ENCODE data around the gene GSC2. TPM values are rescaled to one million over a fixed set of nuclear protein-coding genes. Genes with fewer than 3 reads are reported as not detected.

GSC2 gene
- total and polyA plus RNA-seq, 5 donors from 2014 or later = not detected

- Mint-ChIP-seq H3K4me1 (peaks cover 5 to 40% (median 16%) of the 10 kb centered on the region in 4 donors), H3K27ac (peak overlapping the region in 2 of 3 donors; percentile 31 to 66), H3K9me3 (no peaks in the 10 kb centered on the region), H3K36me3 (no peaks in the 10 kb centered on the region), H3K27me3 (no peaks in the 10 kb centered on the region), H3K4me3 (peak overlapping the region; percentile 59 to 80 (median 74))
- H3K27ac ChIP-seq (ENCODE audit: insufficient read depth, low read length, poor library complexity, severe bottlenecking) = no peak overlapping the region
- H3K4me3 ChIP-seq (ENCODE audit: low read depth, low read length) = no peak overlapping the region
- H3K4me1 ChIP-seq (ENCODE audit: control insufficient read depth, insufficient read depth, low read length, poor library complexity, severe bottlenecking) = peaks cover 36% of the 10 kb centered on the region
- H3K36me3 ChIP-seq (ENCODE audit: control insufficient read depth, insufficient read depth, low read length) = no peaks in the 10 kb centered on the region
- DNase-seq (no peak), ATAC-seq (ENCODE audit: low read depth in 2 of 2) (no peak)
- no peaks in the 10 kb centered on the region for H3K9me3 ChIP-seq (ENCODE audit: control insufficient read depth in 2 of 2, low read length in 2 of 2)
- H3K27me3 ChIP-seq (ENCODE audit: control insufficient read depth, insufficient read depth, low read length) = no peaks in the 10 kb centered on the region
Measured at GRCh38 chr22:19176732-19177131, 26.6 kb upstream of the GSC2 start.

DNA sequence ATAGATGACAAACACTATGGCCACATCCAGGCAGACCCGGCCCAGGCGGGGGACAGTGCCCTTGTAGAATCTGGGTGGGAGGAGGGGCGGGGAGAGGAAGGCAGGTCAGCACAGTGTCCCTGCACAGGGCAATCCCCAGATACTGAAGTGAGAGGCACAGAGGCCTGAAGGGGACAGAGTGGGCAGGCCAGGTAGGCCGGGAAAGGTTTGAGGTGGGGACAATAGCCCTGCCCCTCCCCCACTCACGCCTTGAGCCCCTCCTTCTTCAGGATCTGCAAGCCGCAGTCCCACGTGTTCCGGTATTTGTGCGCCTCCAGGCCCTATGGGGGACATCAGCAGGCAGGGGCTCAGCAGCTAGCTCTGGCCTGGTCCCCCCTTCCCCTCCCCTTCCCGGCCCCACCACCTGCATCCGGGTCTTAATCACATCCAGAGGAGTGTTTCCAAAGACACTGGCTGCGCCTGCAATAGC lies 26.1 kb upstream of the GSC2 start:
- H3K4me1 Mint-ChIP-seq = peaks cover 5 to 41% (median 16%) of the 10 kb centered on the region in 4 donors
- DNase-seq (no peak), ATAC-seq (ENCODE audit: low read depth in 2 of 2) (no peak)
- Histone ChIP-seq H3K4me1 (ENCODE audit: control insufficient read depth, insufficient read depth, low read length, poor library complexity, severe bottlenecking) (peaks cover 37% of the 10 kb centered on the region), H3K4me3 (ENCODE audit: low read depth, low read length) (no peak overlapping the region), H3K9me3 (ENCODE audit: control insufficient read depth in 2 of 2, low read length in 2 of 2) (no peaks in the 10 kb centered on the region), H3K27ac (ENCODE audit: insufficient read depth, low read length, poor library complexity, severe bottlenecking) (no peak overlapping the region), H3K36me3 (ENCODE audit: control insufficient read depth, insufficient read depth, low read length) (no peaks in the 10 kb centered on the region), H3K27me3 (ENCODE audit: control insufficient read depth, insufficient read depth, low read length) (no peaks in the 10 kb centered on the region)
- H3K9me3 Mint-ChIP-seq = no peaks in the 10 kb centered on the region
- no peaks in the 10 kb centered on the region for H3K27me3 Mint-ChIP-seq
- H3K4me3 Mint-ChIP-seq = peak overlapping the region; percentile 35 to 80 (median 65)
- no peaks in the 10 kb centered on the region for H3K36me3 Mint-ChIP-seq
- H3K27ac Mint-ChIP-seq = no peak overlapping the region

DNA sequence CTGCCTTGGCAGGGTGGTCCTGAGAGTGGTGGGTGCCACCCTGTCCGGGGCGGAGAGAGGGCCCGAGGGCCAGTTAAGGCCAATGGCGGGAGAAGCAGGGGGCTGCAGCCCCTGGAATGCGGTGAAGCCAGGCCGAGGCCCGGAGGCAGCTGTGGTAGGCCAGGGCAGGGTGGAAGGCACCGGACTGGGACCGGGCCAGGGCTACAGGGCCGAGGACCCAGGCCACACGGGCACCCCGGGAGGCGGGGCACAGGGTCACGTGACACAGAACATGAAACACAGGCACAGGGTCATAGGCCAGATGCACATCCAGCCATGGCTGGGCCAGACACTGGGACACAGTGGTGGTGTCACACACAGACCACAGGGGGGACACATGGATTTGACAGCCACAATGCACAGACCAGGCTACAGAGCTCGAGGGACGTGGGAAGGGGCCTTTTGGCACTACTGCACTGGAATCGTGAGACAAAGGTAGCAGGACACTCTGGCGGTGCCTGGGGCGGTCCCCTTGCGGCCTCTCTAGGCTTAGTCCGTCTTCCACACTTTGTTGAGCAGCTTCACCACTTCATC lies 25.6 kb upstream of the GSC2 start:
- Histone ChIP-seq H3K36me3 (ENCODE audit: control insufficient read depth, insufficient read depth, low read length) (no peaks in the 10 kb centered on the region), H3K27ac (ENCODE audit: insufficient read depth, low read length, poor library complexity, severe bottlenecking) (no peak overlapping the region), H3K9me3 (ENCODE audit: control insufficient read depth in 2 of 2, low read length in 2 of 2) (no peaks in the 10 kb centered on the region), H3K27me3 (ENCODE audit: control insufficient read depth, insufficient read depth, low read length) (no peaks in the 10 kb centered on the region), H3K4me3 (ENCODE audit: low read depth, low read length) (no peak overlapping the region), H3K4me1 (ENCODE audit: control insufficient read depth, insufficient read depth, low read length, poor library complexity, severe bottlenecking) (peaks cover 42% of the 10 kb centered on the region)
- Mint-ChIP-seq H3K27ac (no peak overlapping the region), H3K9me3 (no peaks in the 10 kb centered on the region), H3K36me3 (no peaks in the 10 kb centered on the region), H3K27me3 (peaks cover 3% of the 10 kb centered on the region), H3K4me3 (peak overlapping the region; percentile 35 to 59 (median 55)), H3K4me1 (peaks cover 5 to 44% (median 18%) of the 10 kb centered on the region in 4 donors)
- ATAC-seq (ENCODE audit: low read depth in 2 of 2) (no peak), DNase-seq (no peak)

DNA sequence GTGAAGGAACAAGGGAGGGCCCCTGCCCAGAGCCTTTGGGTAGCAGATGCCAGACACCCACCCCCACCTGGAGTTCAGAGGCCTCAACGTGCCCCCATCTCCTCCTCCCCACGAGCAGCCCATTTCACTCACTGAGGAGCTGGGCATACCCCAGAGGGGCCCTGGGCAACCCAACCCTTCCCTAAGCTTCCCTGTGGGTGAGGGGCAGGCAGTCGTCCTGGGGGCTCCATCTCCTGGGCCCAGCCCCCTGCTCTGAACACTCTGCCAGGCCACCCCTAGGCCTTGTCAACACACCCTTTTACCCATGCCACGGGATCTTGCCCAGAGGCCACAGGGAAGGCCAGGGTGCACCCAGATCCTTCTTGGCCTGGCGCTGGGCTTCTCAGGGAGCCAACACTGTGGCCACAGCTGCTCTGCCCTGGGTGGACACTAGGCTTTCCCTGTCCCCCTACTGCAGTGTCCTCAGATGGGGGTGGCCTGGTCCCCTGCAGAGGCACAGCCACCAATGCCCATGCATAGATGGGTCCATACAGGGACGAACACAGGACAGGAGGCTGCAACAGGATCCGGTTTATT lies 25.0 kb upstream of the GSC2 start:
- H3K36me3 ChIP-seq (ENCODE audit: control insufficient read depth, insufficient read depth, low read length) = no peaks in the 10 kb centered on the region
- ATAC-seq (ENCODE audit: low read depth in 2 of 2) (no peak), DNase-seq (no peak)
- H3K27me3 ChIP-seq (ENCODE audit: control insufficient read depth, insufficient read depth, low read length) = no peaks in the 10 kb centered on the region
- no peak overlapping the region for H3K27ac ChIP-seq (ENCODE audit: insufficient read depth, low read length, poor library complexity, severe bottlenecking)
- H3K9me3 ChIP-seq (ENCODE audit: control insufficient read depth in 2 of 2, low read length in 2 of 2) = no peaks in the 10 kb centered on the region
- H3K27ac Mint-ChIP-seq = no peak overlapping the region
- H3K4me1 Mint-ChIP-seq = peaks cover 5 to 49% (median 22%) of the 10 kb centered on the region in 4 donors
- peaks cover 8% of the 10 kb centered on the region for H3K27me3 Mint-ChIP-seq
- H3K9me3 Mint-ChIP-seq = peaks cover 0 to 2% (median 0%) of the 10 kb centered on the region in 7 donors
- H3K4me1 ChIP-seq (ENCODE audit: control insufficient read depth, insufficient read depth, low read length, poor library complexity, severe bottlenecking) = peaks cover 47% of the 10 kb centered on the region
- H3K4me3 ChIP-seq (ENCODE audit: low read depth, low read length) = no peak overlapping the region
- H3K4me3 Mint-ChIP-seq = peak overlapping the region in 1 of 4 donors; percentile 59
- no peaks in the 10 kb centered on the region for H3K36me3 Mint-ChIP-seq

DNA sequence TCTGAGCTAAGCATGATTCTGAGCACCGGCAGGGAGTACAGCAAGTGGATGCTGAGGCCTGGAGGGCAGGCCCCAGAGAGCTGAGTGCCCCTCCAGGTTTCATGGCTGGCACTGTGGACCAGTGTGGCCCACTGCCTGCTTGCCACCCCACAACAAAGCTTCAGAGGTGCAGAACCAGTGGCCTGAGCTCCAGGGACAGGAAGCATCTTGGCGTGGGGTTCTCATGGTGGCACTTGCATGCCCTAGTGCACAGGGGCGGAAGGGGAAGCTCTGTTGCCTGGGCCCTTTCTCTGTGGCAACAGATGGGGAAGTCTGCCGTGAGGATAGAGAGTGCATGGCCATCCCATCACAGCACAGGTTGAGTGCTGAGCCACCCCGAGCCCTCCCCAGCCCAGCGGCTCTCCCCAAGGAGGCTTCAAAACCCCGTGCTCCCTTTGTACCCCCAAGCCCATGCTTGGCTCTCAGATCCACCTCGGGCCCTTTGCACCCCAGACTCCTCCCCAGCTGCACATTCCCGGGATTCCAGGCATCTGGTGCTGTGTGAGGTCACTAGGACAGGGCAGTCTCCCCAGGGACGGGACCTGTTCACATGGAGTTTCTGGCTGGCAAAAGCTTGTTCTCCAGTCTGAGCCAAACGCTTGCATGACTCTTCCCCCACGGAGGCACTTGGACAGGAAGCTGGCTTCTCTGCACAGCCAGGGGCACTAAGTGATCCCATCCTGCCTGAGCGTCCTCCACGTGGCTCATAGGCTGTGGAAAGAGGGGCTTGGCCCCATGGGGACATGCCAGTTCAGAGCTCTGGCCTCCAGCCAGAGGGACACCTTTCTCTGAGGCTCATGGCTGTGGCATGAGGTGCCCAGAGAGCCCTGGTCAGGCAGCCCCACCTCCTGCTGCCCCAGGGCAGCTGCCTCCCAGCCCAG lies 24.3 kb upstream of the GSC2 start:
- H3K4me1 Mint-ChIP-seq = peaks cover 3 to 48% (median 21%) of the 10 kb centered on the region in 4 donors
- peaks cover 8% of the 10 kb centered on the region for H3K27me3 Mint-ChIP-seq
- DNase-seq (no peak), ATAC-seq (ENCODE audit: low read depth in 2 of 2) (no peak)
- Histone ChIP-seq H3K4me3 (ENCODE audit: low read depth, low read length) (no peak overlapping the region), H3K4me1 (ENCODE audit: control insufficient read depth, insufficient read depth, low read length, poor library complexity, severe bottlenecking) (peaks cover 48% of the 10 kb centered on the region), H3K9me3 (ENCODE audit: control insufficient read depth in 2 of 2, low read length in 2 of 2) (no peaks in the 10 kb centered on the region), H3K36me3 (ENCODE audit: control insufficient read depth, insufficient read depth, low read length) (no peaks in the 10 kb centered on the region), H3K27me3 (ENCODE audit: control insufficient read depth, insufficient read depth, low read length) (no peaks in the 10 kb centered on the region), H3K27ac (ENCODE audit: insufficient read depth, low read length, poor library complexity, severe bottlenecking) (no peak overlapping the region)
- peaks cover 0 to 2% (median 0%) of the 10 kb centered on the region in 7 donors for H3K9me3 Mint-ChIP-seq
- H3K4me3 Mint-ChIP-seq = peak overlapping the region in 3 of 4 donors; percentile 58 to 94 (median 88)
- no peaks in the 10 kb centered on the region for H3K36me3 Mint-ChIP-seq
- H3K27ac Mint-ChIP-seq = peak overlapping the region in 1 of 3 donors; percentile 63

DNA sequence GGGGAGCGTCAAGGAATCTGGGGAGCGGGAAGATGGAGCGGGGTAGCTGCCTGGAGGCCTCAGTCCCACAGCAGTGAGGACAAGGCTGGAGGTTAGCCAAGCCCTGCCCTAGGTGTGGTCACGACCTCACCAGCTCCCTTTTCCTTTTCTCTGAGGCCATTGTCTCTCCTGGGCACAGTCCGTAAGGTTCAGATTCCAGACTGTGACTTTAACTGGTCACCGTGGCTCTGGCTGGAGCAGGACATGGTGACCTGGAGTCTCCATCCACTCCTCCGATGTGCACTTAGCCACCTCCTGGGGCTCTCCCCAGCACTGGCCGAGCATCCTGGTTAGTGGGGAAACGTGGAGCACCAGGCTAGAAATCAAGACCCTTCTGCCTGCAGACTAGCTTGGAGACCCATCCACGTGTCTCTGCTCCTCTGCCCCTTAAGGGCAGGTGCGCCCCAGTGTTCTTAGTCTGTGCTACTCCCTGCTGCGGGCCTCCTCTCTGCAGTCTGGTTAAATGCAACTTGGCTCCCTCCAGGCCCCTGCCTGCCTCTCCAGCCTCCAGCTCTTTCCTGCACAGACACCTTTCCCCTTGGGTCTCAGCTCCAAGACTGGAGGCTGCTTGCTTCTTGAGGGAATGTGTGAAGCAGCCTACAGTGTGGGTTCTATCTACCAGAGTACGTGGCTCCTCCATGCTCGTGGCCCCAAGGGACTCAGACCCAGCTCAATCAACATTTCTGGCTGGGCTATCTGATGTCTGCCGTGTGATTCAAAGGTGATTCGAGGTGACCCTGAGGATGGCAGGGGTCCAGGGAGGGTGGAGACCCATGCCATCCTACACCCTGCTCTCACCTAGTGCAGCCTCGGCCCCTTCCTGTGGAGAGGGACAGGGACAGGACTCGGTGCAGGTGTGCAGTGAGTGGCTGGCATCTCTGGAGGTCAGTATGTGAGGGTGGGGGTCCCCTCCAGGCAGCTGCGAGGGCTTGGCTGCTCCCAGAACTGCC lies 23.2 kb upstream of the GSC2 start:
- DNase-seq = no peak
- peak overlapping the region; percentile 93 to 96 (median 95) for H3K27ac Mint-ChIP-seq
- Histone ChIP-seq H3K27ac (ENCODE audit: insufficient read depth, low read length, poor library complexity, severe bottlenecking) (no peak overlapping the region), H3K4me3 (ENCODE audit: low read depth, low read length) (no peak overlapping the region), H3K4me1 (ENCODE audit: control insufficient read depth, insufficient read depth, low read length, poor library complexity, severe bottlenecking) (peaks cover 47% of the 10 kb centered on the region), H3K36me3 (ENCODE audit: control insufficient read depth, insufficient read depth, low read length) (no peaks in the 10 kb centered on the region), H3K9me3 (ENCODE audit: control insufficient read depth in 2 of 2, low read length in 2 of 2) (no peaks in the 10 kb centered on the region), H3K27me3 (ENCODE audit: control insufficient read depth, insufficient read depth, low read length) (peaks cover 4% of the 10 kb centered on the region)
- H3K4me1 Mint-ChIP-seq = peaks cover 0 to 49% (median 19%) of the 10 kb centered on the region in 4 donors
- peaks cover 17% of the 10 kb centered on the region for H3K27me3 Mint-ChIP-seq
- ATAC-seq (ENCODE audit: low read depth in 2 of 2) = no peak
- H3K4me3 Mint-ChIP-seq = peak overlapping the region; percentile 88 to 94 (median 94)
- peaks cover 0 to 2% (median 0%) of the 10 kb centered on the region in 7 donors for H3K9me3 Mint-ChIP-seq
- no peaks in the 10 kb centered on the region for H3K36me3 Mint-ChIP-seq
